ENCODE measurements around the gene ZBTB47. TPM values are rescaled to one million over a fixed set of nuclear protein-coding genes. Genes with fewer than 3 reads are reported as not detected.

The ZBTB47 gene
- total and polyA plus RNA-seq, 10 donors, result 2.1 to 22.2 (median 14.4) TPM

DNA sequence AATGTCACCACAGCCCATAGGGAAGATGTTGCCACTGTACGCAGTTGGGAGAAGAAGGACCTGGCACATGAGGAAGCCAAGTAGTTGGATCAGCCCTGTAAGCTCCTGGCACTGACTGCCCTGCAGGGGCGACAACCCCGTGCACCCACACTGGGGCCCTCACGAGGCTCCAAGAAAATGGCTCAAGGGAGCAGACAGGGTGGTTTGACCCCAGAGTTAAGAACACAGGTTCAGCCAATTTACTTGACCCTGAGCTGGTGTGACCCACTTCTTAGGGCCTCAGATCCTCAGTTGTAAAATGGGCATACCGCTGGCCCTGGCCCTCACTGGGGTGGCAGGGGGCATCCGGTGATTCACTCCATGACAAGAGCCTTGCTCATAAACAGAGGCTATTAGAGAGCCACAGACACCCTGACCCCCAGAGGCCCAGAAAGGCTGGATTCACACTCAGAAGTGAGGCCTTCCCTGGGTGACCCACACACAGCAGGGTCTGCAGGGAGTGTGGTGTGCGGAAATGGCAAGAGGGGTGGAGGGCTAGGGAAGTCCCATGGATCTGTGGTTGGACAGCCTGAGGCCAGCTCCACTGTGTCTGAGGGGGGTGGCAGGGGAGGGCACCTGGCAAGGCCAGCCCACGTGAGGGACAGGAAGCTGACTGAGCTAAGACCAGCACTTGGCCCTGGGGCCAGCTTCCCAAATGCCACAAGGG, 50.8 kb downstream of the ZBTB47 start:
- intact Hi-C loops (cut with DNase I; ENCODE audit: low total_unique reads), result no loop called here
- Histone ChIP-seq H3K9me3 (no peaks in the 10 kb centered on the region), H3K36me3 (no peaks in the 10 kb centered on the region), H3K27me3 (replicated peaks in 1 of 7) (peaks cover 0 to 29% (median 3%) of the 10 kb centered on the region in 7 donors), H3K27ac (no peak overlapping the region), H3K4me1 (peaks cover 0 to 6% (median 0%) of the 10 kb centered on the region in 6 donors), H3K4me3 (no peak overlapping the region)
- TF ChIP-seq POLR2AphosphoS5 (IDR thresholded peaks at IDR 0.05) (no peak), POLR2A (IDR thresholded peaks at IDR 0.05) (no peak)
- TF ChIP-seq, protein P1, sequence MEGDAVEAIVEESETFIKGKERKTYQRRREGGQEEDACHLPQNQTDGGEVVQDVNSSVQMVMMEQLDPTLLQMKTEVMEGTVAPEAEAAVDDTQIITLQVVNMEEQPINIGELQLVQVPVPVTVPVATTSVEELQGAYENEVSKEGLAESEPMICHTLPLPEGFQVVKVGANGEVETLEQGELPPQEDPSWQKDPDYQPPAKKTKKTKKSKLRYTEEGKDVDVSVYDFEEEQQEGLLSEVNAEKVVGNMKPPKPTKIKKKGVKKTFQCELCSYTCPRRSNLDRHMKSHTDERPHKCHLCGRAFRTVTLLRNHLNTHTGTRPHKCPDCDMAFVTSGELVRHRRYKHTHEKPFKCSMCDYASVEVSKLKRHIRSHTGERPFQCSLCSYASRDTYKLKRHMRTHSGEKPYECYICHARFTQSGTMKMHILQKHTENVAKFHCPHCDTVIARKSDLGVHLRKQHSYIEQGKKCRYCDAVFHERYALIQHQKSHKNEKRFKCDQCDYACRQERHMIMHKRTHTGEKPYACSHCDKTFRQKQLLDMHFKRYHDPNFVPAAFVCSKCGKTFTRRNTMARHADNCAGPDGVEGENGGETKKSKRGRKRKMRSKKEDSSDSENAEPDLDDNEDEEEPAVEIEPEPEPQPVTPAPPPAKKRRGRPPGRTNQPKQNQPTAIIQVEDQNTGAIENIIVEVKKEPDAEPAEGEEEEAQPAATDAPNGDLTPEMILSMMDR (IDR thresholded peaks at IDR 0.05 in 8 of 11, conservative IDR thresholded peaks at IDR 0.05 in 3 of 11), result no peak
- 77 to 87% (median 82%) methylated on average over 6 to 8 of the region's 8 CpGs for WGBS, 5 donors
- no peak for DNase-seq

DNA sequence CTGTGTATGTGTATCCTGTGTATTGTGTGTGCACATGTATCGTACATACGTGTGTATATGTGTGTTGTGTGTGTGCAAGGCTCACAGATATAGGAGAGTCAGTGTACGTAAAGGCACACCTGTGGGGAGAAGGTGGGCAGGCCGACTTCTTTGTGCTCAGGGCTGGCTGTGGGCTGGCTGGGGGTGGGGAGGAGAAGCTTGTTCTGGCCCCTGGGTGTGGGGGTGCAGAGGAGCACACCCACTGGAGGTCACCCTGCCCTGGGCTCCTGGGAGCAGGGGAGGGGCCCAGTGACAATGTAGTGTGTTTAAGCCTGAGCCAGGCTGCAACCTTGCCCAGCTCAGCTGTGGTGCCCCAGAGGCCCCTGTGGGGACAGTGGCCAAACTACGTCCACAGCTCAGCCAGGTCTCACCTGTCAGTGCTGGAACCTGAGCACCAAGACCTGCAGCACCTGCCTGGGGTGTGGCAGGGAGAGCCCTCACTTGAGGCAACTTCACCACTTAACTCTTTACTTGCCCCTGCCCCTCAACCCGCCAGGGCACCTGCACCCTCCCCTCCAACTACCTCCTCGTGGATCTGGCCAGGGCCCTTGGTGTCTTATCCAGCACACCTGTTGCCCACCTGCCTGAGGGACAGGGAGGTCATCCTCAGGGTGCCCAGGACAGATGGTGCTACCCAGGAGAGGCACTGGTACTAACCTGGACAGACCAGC, 51.7 kb downstream of the ZBTB47 start:
- TF ChIP-seq POLR2AphosphoS5 (IDR thresholded peaks at IDR 0.05) (no peak), POLR2A (IDR thresholded peaks at IDR 0.05) (no peak)
- TF ChIP-seq, protein P1 (IDR thresholded peaks at IDR 0.05 in 8 of 11, conservative IDR thresholded peaks at IDR 0.05 in 3 of 11), result no peak
- no peaks in the 10 kb centered on the region for H3K9me3 ChIP-seq
- no peak for DNase-seq
- H3K4me1 ChIP-seq, result peaks cover 0 to 6% (median 0%) of the 10 kb centered on the region in 6 donors
- no peak overlapping the region for H3K27ac ChIP-seq
- H3K4me3 ChIP-seq, result no peak overlapping the region
- WGBS, 5 donors, result 78 to 83% (median 82%) methylated on average over 7 of the region's 7 CpGs
- no peaks in the 10 kb centered on the region for H3K36me3 ChIP-seq
- peaks cover 0 to 29% (median 3%) of the 10 kb centered on the region in 7 donors for H3K27me3 ChIP-seq (replicated peaks in 1 of 7)
- intact Hi-C loops (cut with DNase I; ENCODE audit: low total_unique reads), result no loop called here

DNA sequence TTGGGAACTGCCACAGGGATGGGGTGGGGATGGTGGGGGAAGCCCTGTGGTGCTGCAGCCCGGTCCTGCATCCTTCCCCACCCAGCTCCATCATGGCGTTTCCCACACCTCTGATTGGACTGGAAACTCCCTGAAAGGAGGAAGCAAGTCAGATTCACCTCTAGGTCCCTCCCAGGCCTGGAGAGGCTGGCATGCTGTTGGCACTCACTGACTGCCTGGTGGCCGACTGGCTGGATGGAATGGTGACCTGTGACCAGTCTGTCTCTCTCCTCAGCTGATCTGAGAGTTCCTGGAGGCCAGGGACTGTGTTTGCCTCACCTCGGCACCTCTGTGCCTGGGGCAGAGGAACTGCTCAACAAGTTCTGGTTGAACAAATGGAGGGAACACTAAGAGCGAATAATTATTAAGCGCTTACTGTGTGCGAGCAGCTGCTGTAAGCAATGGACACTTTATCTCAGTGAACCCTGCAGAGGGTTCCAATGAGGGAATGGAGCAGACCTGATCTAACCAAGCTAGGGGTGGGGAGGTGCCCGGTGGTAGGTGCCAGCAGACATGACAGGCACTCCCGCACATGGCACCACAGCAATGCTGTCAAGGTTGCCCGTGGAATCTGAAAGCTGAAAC, 52.6 kb downstream of the ZBTB47 start:
- Histone ChIP-seq H3K27me3 (replicated peaks in 1 of 7) (peaks cover 0 to 23% (median 3%) of the 10 kb centered on the region in 7 donors), H3K4me3 (no peak overlapping the region), H3K27ac (no peak overlapping the region), H3K9me3 (no peaks in the 10 kb centered on the region), H3K36me3 (no peaks in the 10 kb centered on the region), H3K4me1 (peaks cover 0 to 6% (median 0%) of the 10 kb centered on the region in 6 donors)
- no peak for DNase-seq
- TF ChIP-seq, protein P1 (IDR thresholded peaks at IDR 0.05 in 8 of 11, conservative IDR thresholded peaks at IDR 0.05 in 3 of 11), result no peak
- TF ChIP-seq POLR2AphosphoS5 (IDR thresholded peaks at IDR 0.05) (no peak), POLR2A (IDR thresholded peaks at IDR 0.05) (no peak)
- WGBS, 5 donors, result 71 to 78% (median 75%) methylated on average over 10 of the region's 10 CpGs
- intact Hi-C loops (cut with DNase I; ENCODE audit: low total_unique reads), result no loop called here

Data from spleen (tissue), 11 donors.